ENCODE data around the gene GBA3.

The GBA3 gene

DNA sequence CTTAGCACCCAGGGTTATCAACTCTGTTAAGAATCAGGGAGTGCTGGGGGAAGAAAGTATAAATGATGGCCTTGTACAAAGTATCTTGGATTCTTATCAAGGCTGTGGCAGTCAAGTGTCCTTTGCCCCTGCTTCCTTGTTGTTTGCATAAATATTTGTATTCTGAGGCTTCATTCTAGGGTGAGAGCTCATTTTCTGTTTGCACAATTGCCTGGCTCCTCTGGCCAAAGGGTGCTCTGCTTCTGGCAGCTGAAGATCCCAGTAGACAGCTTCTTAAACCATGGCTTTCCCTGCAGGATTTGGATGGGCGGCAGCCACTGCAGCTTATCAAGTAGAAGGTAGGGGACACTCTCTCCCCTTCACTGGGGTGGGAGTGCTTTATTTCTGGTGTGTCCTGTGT lies at the start of gene GBA3:
GBA3 (plus strand) TSS at position 202 of the 400 bp plus-strand sequence.
- Histone ChIP-seq H3K9ac (ENCODE audit: low read depth, low read length) (no peak within 1 kb of the TSS), H3K27me3 (ENCODE audit: control insufficient read depth, insufficient read depth, low read length) (no peaks in the 10 kb centered on the region), H3K9me3 (ENCODE audit: control insufficient read depth, insufficient read depth, low read length) (no peaks in the 10 kb centered on the region)

DNA sequence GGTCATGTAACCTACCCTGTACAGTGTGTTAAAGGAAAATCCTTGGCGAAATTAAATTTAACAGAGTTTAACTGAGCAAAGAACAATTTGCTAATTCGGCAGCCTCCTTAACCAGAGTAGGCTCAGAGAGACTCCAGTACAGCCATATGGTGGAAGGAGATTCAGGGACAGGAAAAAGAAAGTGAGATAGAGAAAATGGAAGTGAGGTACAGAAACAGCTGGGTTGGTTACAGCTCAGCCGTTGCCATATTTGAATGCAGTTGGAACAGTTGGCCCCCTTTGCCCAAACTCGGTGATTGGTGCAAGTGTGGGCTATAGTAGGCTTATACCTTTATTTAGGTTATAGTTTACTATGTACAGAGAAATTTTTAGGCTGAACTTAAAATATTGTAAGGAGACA lies 48.8 kb upstream of the GBA3 start:
- Histone ChIP-seq H3K4me1 (ENCODE audit: control insufficient read depth, insufficient read depth, low read length) (no peaks in the 10 kb centered on the region), H3K36me3 (ENCODE audit: control insufficient read depth, insufficient read depth, low read length) (no peaks in the 10 kb centered on the region), H3K4me3 (ENCODE audit: low read depth, low read length) (no peak overlapping the region), H3K9ac (ENCODE audit: low read depth, low read length) (no peak overlapping the region), H3K27me3 (ENCODE audit: control insufficient read depth, insufficient read depth, low read length) (no peaks in the 10 kb centered on the region), H3K9me3 (ENCODE audit: control insufficient read depth, insufficient read depth, low read length) (no peaks in the 10 kb centered on the region)

More for the DNA sequence above, at the start of gene GBA3:
- Histone ChIP-seq H3K4me1 (ENCODE audit: control insufficient read depth, insufficient read depth, low read length) (no peaks in the 10 kb centered on the region), H3K36me3 (ENCODE audit: control insufficient read depth, insufficient read depth, low read length) (no peaks in the 10 kb centered on the region), H3K4me3 (ENCODE audit: low read depth, low read length) (no peak within 1 kb of the TSS)

DNA sequence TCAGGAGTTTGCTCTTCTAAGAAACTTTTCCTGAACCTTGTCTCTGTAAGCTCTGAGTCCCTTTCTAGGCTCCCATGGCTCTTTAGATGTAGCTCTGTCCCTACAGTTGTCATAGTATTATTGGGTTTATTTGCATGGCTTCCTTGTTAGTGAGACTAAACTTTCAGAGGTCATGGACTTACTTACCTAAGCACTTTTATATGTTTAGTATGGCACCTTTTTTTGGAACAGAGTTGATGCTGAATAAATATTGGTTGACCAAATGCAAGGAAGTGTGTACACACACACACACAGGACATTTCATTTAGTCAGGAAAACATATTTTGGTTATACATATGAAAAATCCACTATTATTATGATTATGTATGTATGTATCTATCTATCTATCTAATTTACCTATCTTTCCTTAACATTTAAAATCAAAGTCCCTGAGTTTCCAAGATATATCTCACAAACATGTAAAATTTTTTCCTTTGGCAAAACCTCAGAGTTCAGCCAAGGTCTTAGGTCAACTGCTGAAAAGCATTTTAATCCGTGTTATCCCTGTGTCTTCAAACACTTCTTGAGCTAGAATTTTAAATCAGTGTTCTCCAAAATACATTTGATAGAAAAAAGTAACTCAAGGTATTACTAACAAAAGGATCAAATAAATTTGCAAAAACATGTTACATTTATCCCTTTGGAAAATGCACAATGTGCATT lies 47.1 kb upstream of the GBA3 start:
- H3K36me3 ChIP-seq (ENCODE audit: control insufficient read depth, insufficient read depth, low read length): no peaks in the 10 kb centered on the region
- H3K9ac ChIP-seq (ENCODE audit: low read depth, low read length): no peak overlapping the region
- H3K27me3 ChIP-seq (ENCODE audit: control insufficient read depth, insufficient read depth, low read length): no peaks in the 10 kb centered on the region
- no peaks in the 10 kb centered on the region for H3K9me3 ChIP-seq (ENCODE audit: control insufficient read depth, insufficient read depth, low read length)
- H3K4me1 ChIP-seq (ENCODE audit: control insufficient read depth, insufficient read depth, low read length): no peaks in the 10 kb centered on the region
- no peak overlapping the region for H3K4me3 ChIP-seq (ENCODE audit: low read depth, low read length)

DNA sequence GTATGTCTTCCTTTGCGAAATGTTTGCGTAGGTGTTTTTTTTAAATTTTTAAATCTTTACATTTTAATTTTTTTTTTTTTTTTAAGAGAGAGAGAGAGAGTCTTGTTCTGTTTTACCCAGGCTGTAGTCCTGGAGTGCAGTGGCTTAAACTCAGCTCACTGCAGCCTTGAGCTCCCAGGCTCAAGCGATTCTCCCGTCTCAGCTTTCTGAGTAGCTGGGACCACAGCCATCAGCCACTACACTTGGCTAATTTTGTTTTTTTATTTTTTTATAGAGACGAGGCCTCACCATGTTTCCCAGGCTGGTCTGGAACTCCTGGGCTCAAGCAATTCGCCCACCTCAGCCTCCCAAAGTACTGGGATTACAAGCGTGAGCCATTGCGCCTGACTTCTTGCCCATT lies 43.7 kb upstream of the GBA3 start:
- Histone ChIP-seq H3K4me3 (ENCODE audit: low read depth, low read length) (no peak overlapping the region), H3K36me3 (ENCODE audit: control insufficient read depth, insufficient read depth, low read length) (no peaks in the 10 kb centered on the region), H3K4me1 (ENCODE audit: control insufficient read depth, insufficient read depth, low read length) (no peaks in the 10 kb centered on the region), H3K9me3 (ENCODE audit: control insufficient read depth, insufficient read depth, low read length) (no peaks in the 10 kb centered on the region), H3K9ac (ENCODE audit: low read depth, low read length) (no peak overlapping the region), H3K27me3 (ENCODE audit: control insufficient read depth, insufficient read depth, low read length) (no peaks in the 10 kb centered on the region)

DNA sequence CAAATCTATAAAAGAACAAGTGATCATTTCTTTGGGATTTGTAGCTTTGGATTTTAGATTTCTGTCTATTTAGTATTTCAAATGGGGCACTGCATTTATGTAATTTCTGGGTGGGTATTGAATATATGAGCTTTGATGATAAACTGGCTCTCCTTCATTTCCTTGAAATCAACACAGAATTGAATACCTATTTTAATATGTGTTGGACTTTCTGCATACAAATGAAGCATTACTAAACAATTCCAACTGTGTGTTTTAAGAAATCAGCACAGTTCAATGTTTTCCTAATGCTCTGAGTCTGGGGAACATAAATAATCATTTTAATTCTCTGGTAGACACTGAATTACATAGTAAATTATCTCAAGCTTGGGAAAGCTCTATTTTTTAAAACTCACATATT lies 42.0 kb upstream of the GBA3 start:
- H3K9ac ChIP-seq (ENCODE audit: low read depth, low read length): no peak overlapping the region
- H3K27me3 ChIP-seq (ENCODE audit: control insufficient read depth, insufficient read depth, low read length): no peaks in the 10 kb centered on the region
- H3K36me3 ChIP-seq (ENCODE audit: control insufficient read depth, insufficient read depth, low read length): no peaks in the 10 kb centered on the region
- H3K4me3 ChIP-seq (ENCODE audit: low read depth, low read length): no peak overlapping the region
- no peaks in the 10 kb centered on the region for H3K4me1 ChIP-seq (ENCODE audit: control insufficient read depth, insufficient read depth, low read length)
- no peaks in the 10 kb centered on the region for H3K9me3 ChIP-seq (ENCODE audit: control insufficient read depth, insufficient read depth, low read length)

DNA sequence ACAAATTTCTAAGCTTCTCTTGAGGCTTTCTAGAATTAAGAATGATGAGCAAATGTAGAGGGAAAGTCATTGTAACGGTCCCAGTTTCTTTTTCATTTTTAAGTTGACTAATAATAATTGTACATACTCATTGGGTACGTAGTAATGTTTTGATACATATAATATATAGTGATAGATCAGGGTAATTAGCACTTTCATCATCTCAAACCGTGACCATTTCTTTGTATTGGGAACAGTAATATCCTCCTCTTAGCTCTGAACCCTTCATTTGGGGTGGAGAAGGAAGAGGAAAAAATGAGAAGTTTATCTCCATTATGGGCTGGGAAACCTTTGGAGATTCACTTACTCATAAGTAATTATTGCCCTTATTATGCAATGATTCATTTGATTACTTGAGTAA lies 39.0 kb upstream of the GBA3 start:
- no peak overlapping the region for H3K9ac ChIP-seq (ENCODE audit: low read depth, low read length)
- H3K27me3 ChIP-seq (ENCODE audit: control insufficient read depth, insufficient read depth, low read length): no peaks in the 10 kb centered on the region
- H3K36me3 ChIP-seq (ENCODE audit: control insufficient read depth, insufficient read depth, low read length): no peaks in the 10 kb centered on the region
- H3K4me3 ChIP-seq (ENCODE audit: low read depth, low read length): no peak overlapping the region
- H3K9me3 ChIP-seq (ENCODE audit: control insufficient read depth, insufficient read depth, low read length): no peaks in the 10 kb centered on the region
- H3K4me1 ChIP-seq (ENCODE audit: control insufficient read depth, insufficient read depth, low read length): no peaks in the 10 kb centered on the region

DNA sequence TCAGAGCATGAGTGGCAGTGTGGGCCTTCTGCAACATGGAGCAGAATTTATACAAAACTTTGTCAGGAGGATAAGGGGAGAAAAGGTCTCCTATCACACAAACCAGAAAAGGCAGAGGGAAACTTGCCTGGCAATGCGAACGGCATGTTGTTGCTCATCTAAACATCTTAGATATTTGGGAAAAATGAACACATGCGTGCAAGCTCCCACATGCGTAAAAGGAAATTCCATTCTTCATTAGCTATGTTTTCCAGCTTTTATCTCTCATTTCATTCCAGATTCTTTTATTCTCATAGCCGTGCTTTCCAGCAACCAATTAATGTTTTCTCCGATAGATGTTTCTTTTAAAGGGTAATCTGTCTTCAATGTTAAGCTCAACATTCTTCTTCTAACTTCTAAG lies 31.3 kb upstream of the GBA3 start:
- H3K27me3 ChIP-seq (ENCODE audit: control insufficient read depth, insufficient read depth, low read length): no peaks in the 10 kb centered on the region
- H3K9ac ChIP-seq (ENCODE audit: low read depth, low read length): no peak overlapping the region
- H3K9me3 ChIP-seq (ENCODE audit: control insufficient read depth, insufficient read depth, low read length): no peaks in the 10 kb centered on the region
- H3K4me3 ChIP-seq (ENCODE audit: low read depth, low read length): no peak overlapping the region
- H3K36me3 ChIP-seq (ENCODE audit: control insufficient read depth, insufficient read depth, low read length): no peaks in the 10 kb centered on the region
- H3K4me1 ChIP-seq (ENCODE audit: control insufficient read depth, insufficient read depth, low read length): no peaks in the 10 kb centered on the region

DNA sequence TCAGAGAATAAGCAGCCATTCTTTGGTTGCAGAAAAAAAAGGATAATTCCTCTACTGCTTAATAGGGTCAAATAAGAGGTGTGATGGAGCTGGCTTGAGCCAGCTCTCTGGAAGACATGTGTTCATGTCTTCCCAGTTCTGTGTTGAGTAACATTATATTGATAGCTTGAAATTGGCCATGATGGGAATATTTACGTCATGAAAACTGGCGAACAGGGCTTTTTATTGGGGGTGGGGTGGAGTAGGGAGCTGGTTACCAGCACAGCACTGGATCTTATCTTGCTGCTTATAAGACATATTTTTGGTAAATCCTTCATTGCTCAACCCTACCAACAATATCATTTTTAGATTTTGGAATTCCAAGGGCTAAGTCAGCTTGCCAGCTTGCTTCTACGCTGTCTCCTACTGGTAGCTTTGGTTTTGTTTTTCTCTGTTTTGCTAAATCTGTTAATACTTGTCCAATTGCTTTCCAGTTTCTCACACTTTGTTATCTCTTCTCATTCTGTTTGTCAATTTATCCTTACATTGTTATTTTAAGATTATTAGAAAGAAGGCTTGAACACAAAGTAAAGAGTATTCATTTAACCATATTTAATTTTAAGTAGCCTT lies 25.3 kb upstream of the GBA3 start:
- no peaks in the 10 kb centered on the region for H3K27me3 ChIP-seq (ENCODE audit: control insufficient read depth, insufficient read depth, low read length)
- H3K9ac ChIP-seq (ENCODE audit: low read depth, low read length): no peak overlapping the region
- no peak overlapping the region for H3K4me3 ChIP-seq (ENCODE audit: low read depth, low read length)
- no peaks in the 10 kb centered on the region for H3K36me3 ChIP-seq (ENCODE audit: control insufficient read depth, insufficient read depth, low read length)
- no peaks in the 10 kb centered on the region for H3K4me1 ChIP-seq (ENCODE audit: control insufficient read depth, insufficient read depth, low read length)
- no peaks in the 10 kb centered on the region for H3K9me3 ChIP-seq (ENCODE audit: control insufficient read depth, insufficient read depth, low read length)

DNA sequence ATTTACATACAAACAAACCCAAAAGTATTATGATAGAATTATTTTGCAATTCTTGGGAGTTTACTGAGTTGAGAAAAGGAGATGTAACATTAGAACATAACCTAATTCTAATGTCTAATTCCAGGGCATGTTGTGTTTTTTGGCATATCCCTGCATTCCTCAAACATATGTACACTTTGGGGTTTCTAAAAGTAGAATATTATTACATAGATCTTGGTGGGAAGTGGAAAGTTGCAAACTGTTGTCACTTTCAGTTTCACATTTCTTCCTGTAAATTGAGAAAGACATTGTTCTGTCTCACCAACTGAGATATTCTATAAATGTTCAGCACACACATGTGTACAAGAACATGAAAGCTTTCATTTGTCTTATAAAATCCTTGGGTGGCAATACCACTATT lies 24.4 kb upstream of the GBA3 start:
- Histone ChIP-seq H3K9ac (ENCODE audit: low read depth, low read length) (no peak overlapping the region), H3K4me1 (ENCODE audit: control insufficient read depth, insufficient read depth, low read length) (no peaks in the 10 kb centered on the region), H3K9me3 (ENCODE audit: control insufficient read depth, insufficient read depth, low read length) (no peaks in the 10 kb centered on the region), H3K36me3 (ENCODE audit: control insufficient read depth, insufficient read depth, low read length) (no peaks in the 10 kb centered on the region), H3K4me3 (ENCODE audit: low read depth, low read length) (no peak overlapping the region), H3K27me3 (ENCODE audit: control insufficient read depth, insufficient read depth, low read length) (no peaks in the 10 kb centered on the region)

DNA sequence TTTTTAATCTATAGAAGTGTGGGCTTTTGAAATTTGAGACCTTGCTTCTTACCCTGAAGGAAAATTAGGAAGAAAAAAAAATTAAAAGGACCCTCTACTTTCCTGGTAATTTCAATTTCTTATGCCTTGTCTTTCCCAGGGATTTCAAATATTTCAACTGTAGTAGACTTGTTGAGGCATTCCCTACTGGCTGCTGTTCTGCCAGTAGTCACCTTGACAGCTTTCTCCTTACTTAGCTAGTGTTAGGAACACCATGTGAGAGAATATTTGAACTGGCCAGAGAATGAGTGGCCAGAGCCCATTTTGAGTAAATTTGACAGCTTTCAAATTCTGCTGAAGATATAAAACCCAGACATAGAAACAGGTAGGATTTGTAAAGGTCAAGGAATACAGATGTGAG lies 24.0 kb upstream of the GBA3 start:
- H3K4me3 ChIP-seq (ENCODE audit: low read depth, low read length): no peak overlapping the region
- H3K9ac ChIP-seq (ENCODE audit: low read depth, low read length): no peak overlapping the region

DNA sequence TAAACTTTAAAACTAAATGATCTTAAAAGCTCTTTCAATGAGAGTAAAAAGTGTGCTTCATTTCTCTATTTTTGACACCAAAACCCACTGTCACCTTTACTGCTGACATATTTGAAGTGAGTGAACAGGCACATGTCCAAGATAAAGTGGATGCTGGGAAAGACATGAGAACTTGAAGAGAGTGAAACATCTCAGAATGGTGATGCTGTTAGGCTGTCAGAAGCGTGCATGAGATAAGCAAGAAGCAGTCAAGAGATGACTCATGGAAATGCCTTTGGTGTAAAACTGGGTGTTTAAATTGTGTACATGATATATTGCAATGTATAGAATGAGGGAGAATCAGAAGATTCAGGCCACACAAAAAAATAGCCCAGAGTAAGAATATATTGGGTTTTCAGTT lies 21.8 kb upstream of the GBA3 start:
- Histone ChIP-seq H3K4me3 (ENCODE audit: low read depth, low read length) (no peak overlapping the region), H3K27me3 (ENCODE audit: control insufficient read depth, insufficient read depth, low read length) (no peaks in the 10 kb centered on the region), H3K9me3 (ENCODE audit: control insufficient read depth, insufficient read depth, low read length) (no peaks in the 10 kb centered on the region), H3K9ac (ENCODE audit: low read depth, low read length) (no peak overlapping the region), H3K4me1 (ENCODE audit: control insufficient read depth, insufficient read depth, low read length) (no peaks in the 10 kb centered on the region), H3K36me3 (ENCODE audit: control insufficient read depth, insufficient read depth, low read length) (no peaks in the 10 kb centered on the region)

More for the DNA sequence above, 24.0 kb upstream of the GBA3 start:
- no peaks in the 10 kb centered on the region for H3K36me3 ChIP-seq (ENCODE audit: control insufficient read depth, insufficient read depth, low read length)
- no peaks in the 10 kb centered on the region for H3K4me1 ChIP-seq (ENCODE audit: control insufficient read depth, insufficient read depth, low read length)
- no peaks in the 10 kb centered on the region for H3K9me3 ChIP-seq (ENCODE audit: control insufficient read depth, insufficient read depth, low read length)
- H3K27me3 ChIP-seq (ENCODE audit: control insufficient read depth, insufficient read depth, low read length): no peaks in the 10 kb centered on the region

DNA sequence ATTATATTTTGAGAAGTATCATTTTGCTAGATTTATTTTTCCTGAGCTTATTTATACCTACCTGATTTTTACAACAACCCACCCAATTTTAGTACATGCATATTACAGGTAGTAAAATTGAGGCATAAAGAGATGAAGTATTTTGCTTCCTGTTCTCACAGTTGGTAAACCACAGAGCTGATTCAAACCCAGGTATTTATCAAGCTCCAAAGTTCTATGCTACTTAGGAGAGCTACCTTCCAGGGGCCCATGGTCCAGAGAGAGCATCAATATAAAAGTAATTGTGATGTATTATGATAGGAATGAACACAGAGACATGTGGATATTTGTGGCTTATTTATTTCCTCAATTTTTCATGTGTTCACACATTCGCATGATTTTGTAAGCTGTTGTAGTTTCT lies 20.2 kb upstream of the GBA3 start:
- Histone ChIP-seq H3K27me3 (ENCODE audit: control insufficient read depth, insufficient read depth, low read length) (no peaks in the 10 kb centered on the region), H3K36me3 (ENCODE audit: control insufficient read depth, insufficient read depth, low read length) (no peaks in the 10 kb centered on the region), H3K9ac (ENCODE audit: low read depth, low read length) (no peak overlapping the region), H3K4me1 (ENCODE audit: control insufficient read depth, insufficient read depth, low read length) (no peaks in the 10 kb centered on the region), H3K9me3 (ENCODE audit: control insufficient read depth, insufficient read depth, low read length) (no peaks in the 10 kb centered on the region), H3K4me3 (ENCODE audit: low read depth, low read length) (no peak overlapping the region)
